Left lung (tissue), 10 donors: ENCODE data around the gene HMGB1. TPM values are rescaled to one million over a fixed set of nuclear protein-coding genes. Genes with fewer than 3 reads are reported as not detected.
"Not testable (repeated sequence)": the region's sequence is repeated elsewhere in the genome, so short reads cannot be mapped to it uniquely, and the experiment has no call there.

Experiments
- ATAC-seq: fragments of 200-7000 bp; cut with Tn5 transposase; one replicate; pipeline ENCODE4 v1.9.1; 2020; ENCODE audit warnings: moderate library complexity
- DNase-seq, 4 donors: peaks; one replicate each; pipeline ENCODE4 v3.0.0-alpha.2; 2013 to 2020
- H3K27ac ChIP-seq, 2 donors: fragments of 200-600 bp; sonication (generic) in 1 of 2; one replicate each; pipeline versions ENCODE4 v1.5.0 to v1.8.0; 2020 to 2021
- H3K27me3 ChIP-seq, 2 donors: fragments of 200-600 bp; sonication (generic) in 1 of 2; one replicate each; pipeline versions ENCODE4 v1.5.0 to v1.8.0; 2020 to 2021
- H3K36me3 ChIP-seq, 2 donors: fragments of 200-600 bp; sonication (generic) in 1 of 2; one replicate each; pipeline versions ENCODE4 v1.5.0 to v1.8.0; 2020 to 2021
- H3K4me1 ChIP-seq, 2 donors: fragments of 200-600 bp; one replicate each; pipeline ENCODE4 v1.8.0; 2021
- H3K4me3 ChIP-seq, 2 donors: fragments of 200-600 bp; sonication (generic) in 1 of 2; one replicate each; pipeline versions ENCODE4 v1.5.0 to v1.8.0; 2020 to 2021; ENCODE audit warnings: mild to moderate bottlenecking in 1 of 2
- H3K9me3 ChIP-seq, 2 donors: fragments of 200-600 bp; sonication (generic) in 1 of 2; one replicate each; pipeline versions ENCODE4 v1.5.0 to v1.8.0; 2020 to 2021
- CTCF ChIP-seq, 2 donors: fragments of 200-600 bp; sonication (generic) in 1 of 2; IDR thresholded peaks; one replicate each; pipeline versions ENCODE4 v1.5.0 to v1.8.0; 2021; ENCODE audit warnings: antibody characterized with exemption in 2 of 2
- intact Hi-C, 2 donors: fragments of 100-400 bp; cut with DNase I; formaldehyde crosslinking; loops; one replicate each; pipeline versions ENCODE4 v1.11.2 to v1.14.2; 2022
- polyA plus RNA-seq, 6 donors: library from polyadenylated mRNA; unstranded; fragments of 120-200 nt; gene quantifications; one replicate each; pipeline ENCODE4 v1.2.1, GENCODE V29; 2013; ENCODE audit not compliant: insufficient read length in 6 of 6
- total RNA-seq, 2 donors: library from RNA; stranded (reverse); fragmentation: NEBNext Ultra II Directional; extraction: Animal tissue kit (Norgen Biotek cat#: 25700); gene quantifications; one replicate each; pipeline ENCODE4 v1.2.1, GENCODE V29; 2021
- donor health status: DM: no; HTN: yes; CAD: no.
- donor health status: DM: no; HTN: no; CAD: no.

Gene HMGB1
- total and polyA plus RNA-seq, 8 donors, result 249 to 976 (median 765) TPM

DNA sequence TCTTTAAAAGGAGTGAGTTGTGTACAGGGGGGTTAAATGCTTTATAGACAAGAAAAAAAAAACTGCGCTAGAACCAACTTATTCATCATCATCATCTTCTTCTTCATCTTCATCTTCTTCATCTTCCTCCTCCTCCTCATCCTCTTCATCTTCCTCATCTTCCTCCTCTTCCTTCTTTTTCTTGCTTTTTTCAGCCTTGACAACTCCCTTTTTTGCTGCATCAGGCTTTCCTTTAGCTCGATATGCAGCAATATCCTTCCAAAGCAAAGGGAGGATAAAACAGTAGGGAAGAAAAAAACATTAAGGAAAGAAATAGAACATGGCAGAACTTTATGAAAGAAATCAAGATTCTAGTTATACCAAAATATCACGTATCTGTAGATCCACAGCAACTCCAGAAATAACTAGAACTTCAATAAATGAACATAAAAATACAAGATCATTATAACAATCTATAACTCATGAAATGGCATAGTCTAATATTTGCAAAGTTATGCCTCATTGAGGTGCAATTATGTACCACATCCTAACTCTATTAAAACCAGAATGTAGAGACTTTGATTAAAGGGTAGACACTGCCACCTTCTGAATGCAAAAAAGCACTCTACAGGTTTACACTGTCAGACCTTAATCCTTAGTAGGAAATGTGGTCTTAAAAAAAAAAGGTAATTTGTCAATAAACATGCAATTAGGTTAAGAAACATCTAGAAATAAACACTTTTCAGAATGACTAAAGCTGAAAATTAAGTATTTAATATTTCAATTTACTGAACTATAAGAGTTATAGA is 4.3 kb downstream of the HMGB1 start:
- H3K4me3 ChIP-seq, H3K9me3 ChIP-seq, intact Hi-C loops, H3K27me3 ChIP-seq, ATAC-seq, H3K27ac ChIP-seq: not testable (repeated sequence)
- Histone ChIP-seq H3K4me1 (peaks cover 14 to 28% of the 10 kb centered on the region in 2 donors), H3K36me3 (peaks cover 2 to 41% of the 10 kb centered on the region in 2 donors)
- peak; percentile 19 to 27 for TF ChIP-seq CTCF (IDR thresholded peaks at IDR 0.05)
- DNase-seq, result peak in 1 of 4 donors; percentile 29

DNA sequence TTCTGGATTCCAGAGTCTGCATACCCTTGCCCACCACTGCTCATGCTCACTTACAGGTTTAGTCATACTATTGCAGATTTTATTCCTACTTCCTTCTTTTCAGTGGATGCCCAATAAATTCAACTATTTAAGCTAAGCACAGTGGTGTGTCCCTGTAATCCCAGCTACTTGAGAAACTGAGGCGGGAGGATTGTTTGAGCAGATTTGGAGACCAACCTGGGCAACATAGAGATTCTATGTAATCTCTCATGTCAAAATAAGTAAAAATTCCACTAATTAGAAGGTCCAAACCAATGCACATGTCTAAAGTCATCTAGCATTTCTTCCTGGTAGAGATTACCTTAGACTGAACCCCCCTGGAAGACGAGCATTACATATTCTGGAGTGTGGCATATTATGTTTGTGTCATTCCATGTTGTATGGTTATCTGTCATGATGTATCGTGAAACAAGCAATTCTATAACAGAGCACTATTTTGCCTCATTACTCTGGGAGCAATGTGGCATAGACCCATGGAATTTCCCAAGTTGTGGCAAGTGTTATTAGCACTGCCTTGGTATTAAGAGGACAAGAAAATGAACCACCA is 8.3 kb downstream of the HMGB1 start:
- Histone ChIP-seq H3K4me3 (no peak overlapping the region), H3K4me1 (peaks cover 6 to 10% of the 10 kb centered on the region in 2 donors), H3K9me3 (no peaks in the 10 kb centered on the region), H3K27me3 (no peaks in the 10 kb centered on the region), H3K36me3 (peaks cover 2 to 31% of the 10 kb centered on the region in 2 donors), H3K27ac (no peak overlapping the region)
- ATAC-seq (no peak), DNase-seq (no peak)
- no peak for TF ChIP-seq CTCF (IDR thresholded peaks at IDR 0.05)
- intact Hi-C loops, result no loop called here

- DNase-seq, result no peak
- no peak for ATAC-seq
Observed at GRCh38 chr13:30456290-30456689, 9.4 kb downstream of the HMGB1 start.

DNA sequence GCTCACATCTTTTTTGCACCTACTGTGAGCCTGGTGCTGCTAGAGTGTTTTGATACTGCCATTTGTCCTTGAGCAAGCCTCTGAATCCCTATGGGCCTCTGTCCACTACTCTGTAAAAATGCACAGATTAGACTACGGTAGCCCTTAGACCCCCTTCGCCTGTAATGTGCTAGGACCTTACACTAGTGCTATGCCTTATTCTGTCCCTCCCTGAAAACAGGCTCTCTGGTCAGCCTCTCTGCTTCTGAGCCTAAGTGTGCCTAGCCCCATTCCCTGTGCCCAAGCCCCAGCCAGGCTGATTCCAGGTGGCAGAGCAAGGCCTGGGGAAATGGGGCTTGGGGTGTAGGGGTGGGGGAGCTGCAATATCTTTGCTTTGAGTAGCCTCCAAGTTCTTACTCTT is 10.7 kb downstream of the HMGB1 start:
- ATAC-seq (no peak), DNase-seq (no peak)
- Histone ChIP-seq H3K27me3 (no peaks in the 10 kb centered on the region), H3K4me1 (no peaks in the 10 kb centered on the region), H3K4me3 (no peak overlapping the region), H3K27ac (no peak overlapping the region), H3K36me3 (peaks cover 0 to 19% of the 10 kb centered on the region in 2 donors), H3K9me3 (no peaks in the 10 kb centered on the region)
- no peak for TF ChIP-seq CTCF (IDR thresholded peaks at IDR 0.05)
- intact Hi-C loops, result no loop called here

More at GRCh38 chr13:30456290-30456689, 9.4 kb downstream of the HMGB1 start:
- no peak for TF ChIP-seq CTCF (IDR thresholded peaks at IDR 0.05)
- no peak overlapping the region for H3K4me3 ChIP-seq
- intact Hi-C loops, result no loop called here
- no peak overlapping the region for H3K27ac ChIP-seq
- H3K9me3 ChIP-seq, result no peaks in the 10 kb centered on the region
- H3K4me1 ChIP-seq, result no peaks in the 10 kb centered on the region
- no peaks in the 10 kb centered on the region for H3K27me3 ChIP-seq
- H3K36me3 ChIP-seq, result peaks cover 0 to 20% of the 10 kb centered on the region in 2 donors

GRCh38 chr13:30453727-30454126 is 12.0 kb downstream of the HMGB1 start:
- Histone ChIP-seq H3K27ac (no peak overlapping the region), H3K36me3 (peaks cover 0 to 10% of the 10 kb centered on the region in 2 donors), H3K4me3 (no peak overlapping the region), H3K27me3 (no peaks in the 10 kb centered on the region), H3K9me3 (no peaks in the 10 kb centered on the region), H3K4me1 (no peaks in the 10 kb centered on the region)
- DNase-seq, result no peak
- no peak for TF ChIP-seq CTCF (IDR thresholded peaks at IDR 0.05)
- intact Hi-C loops, result no loop called here
- ATAC-seq, result no peak

DNA sequence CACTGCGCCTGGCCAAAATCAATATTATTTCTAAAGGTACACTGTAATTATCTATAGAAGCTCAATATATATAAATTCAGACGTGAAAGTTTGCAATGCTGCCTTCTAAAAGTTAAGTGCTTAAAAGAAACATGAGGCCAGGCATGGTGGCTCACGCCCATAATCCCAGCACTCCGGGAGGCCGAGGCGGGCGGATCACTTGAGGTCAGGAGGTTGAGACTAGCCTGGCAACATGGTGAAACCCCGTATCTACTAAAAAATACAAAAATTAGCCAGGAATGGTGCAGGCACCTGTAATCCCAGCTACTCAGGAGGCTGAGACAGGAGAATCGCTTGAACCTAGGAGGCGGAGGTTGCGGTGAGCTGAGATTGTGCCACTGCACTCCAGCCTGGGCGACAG is 14.3 kb downstream of the HMGB1 start:
- DNase-seq, H3K4me3 ChIP-seq, H3K4me1 ChIP-seq, H3K27me3 ChIP-seq, H3K36me3 ChIP-seq, H3K9me3 ChIP-seq, ATAC-seq, intact Hi-C loops, H3K27ac ChIP-seq: not testable (repeated sequence)
